HG03575 (cell line): Measurements from ENCODE around the gene SRGAP2C.
"Not testable (repeated sequence)": the region's sequence is repeated elsewhere in the genome, so short reads cannot be mapped to it uniquely, and the experiment has no call there.

Experiments used
- ATAC-seq: cut with Tn5 transposase; IDR thresholded peaks from one replicate; pipeline ENCODE4 v1.9.1; 2021; ENCODE audit not compliant: unreplicated experiment, insufficient number of reproducible peaks, low FRiP score; ENCODE audit errors: extremely low read depth

Gene SRGAP2C

GRCh38 chr1:121267072-121267471, 82.3 kb downstream of the SRGAP2C start:
- not testable (repeated sequence) for ATAC-seq

GRCh38 chr1:121269309-121269708, 84.5 kb downstream of the SRGAP2C start:
- ATAC-seq, result not testable (repeated sequence)

DNA sequence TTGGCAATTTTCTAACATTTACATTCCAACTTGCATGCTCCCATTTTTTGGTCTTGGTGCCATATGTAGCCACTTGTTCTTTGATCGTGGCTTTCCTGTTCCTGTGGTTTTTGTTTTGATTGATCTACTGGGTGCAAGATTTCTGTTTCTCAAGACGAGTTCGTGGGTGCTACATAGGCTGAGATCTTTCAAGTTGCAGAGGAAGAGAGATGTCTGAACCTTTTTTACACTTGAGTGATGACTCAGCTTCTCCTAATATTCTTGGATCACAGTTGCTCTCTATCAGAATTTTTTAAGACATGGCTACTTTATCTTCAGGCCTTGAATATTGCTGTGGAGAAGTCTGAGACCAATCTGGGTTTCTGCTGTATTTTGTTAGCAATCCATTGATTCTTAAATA, 85.2 kb downstream of the SRGAP2C start:
- not testable (repeated sequence) for ATAC-seq

DNA sequence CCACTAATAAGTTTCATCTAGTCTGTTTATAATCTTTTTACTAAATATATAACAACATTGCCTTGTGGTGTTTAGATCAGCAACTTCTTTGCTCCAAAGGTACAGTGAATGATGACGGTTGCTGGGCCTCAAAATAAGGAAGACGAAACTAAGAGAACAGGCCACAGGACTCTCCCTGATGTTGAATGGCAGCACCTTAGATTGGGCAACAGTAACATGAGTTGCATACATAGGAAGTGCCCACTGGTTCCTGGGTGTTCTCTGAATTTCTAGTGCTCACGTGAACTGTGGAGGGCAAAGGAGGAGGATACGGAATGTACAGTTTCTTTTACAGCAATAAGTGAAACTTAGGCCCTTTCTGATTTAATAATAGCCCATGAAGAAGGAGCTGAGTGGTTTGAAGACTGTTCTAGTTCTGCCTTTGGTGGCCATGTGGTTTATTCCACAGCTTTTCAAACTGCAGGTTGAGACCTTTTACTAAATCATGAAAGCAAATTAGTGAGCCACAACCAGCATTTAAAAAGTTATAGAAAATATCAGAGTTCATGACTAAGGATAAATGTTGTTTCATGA, 86.5 kb downstream of the SRGAP2C start:
- ATAC-seq, result not testable (repeated sequence)

GRCh38 chr1:121275435-121275834, 90.7 kb downstream of the SRGAP2C start:
- not testable (repeated sequence) for ATAC-seq

DNA sequence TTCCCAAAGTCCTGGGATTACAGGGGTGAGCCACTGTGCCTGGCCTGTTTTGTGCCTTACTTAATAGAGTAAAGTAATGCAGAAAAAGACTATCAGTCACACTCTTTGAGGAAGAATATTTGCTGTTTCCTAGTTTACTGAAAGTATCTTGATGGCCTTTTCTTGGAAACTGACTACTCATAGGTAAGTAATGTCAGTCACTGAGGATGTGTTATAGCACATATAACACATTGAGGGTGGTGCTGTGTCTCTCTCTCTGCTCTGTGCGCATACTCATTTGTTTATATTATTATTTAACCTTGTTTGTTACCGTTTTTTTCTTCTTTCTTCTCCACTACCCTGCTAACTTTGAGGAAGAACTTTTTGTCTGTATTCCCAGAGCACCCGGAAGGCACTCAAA, 93.4 kb downstream of the SRGAP2C start:
- not testable (repeated sequence) for ATAC-seq

DNA sequence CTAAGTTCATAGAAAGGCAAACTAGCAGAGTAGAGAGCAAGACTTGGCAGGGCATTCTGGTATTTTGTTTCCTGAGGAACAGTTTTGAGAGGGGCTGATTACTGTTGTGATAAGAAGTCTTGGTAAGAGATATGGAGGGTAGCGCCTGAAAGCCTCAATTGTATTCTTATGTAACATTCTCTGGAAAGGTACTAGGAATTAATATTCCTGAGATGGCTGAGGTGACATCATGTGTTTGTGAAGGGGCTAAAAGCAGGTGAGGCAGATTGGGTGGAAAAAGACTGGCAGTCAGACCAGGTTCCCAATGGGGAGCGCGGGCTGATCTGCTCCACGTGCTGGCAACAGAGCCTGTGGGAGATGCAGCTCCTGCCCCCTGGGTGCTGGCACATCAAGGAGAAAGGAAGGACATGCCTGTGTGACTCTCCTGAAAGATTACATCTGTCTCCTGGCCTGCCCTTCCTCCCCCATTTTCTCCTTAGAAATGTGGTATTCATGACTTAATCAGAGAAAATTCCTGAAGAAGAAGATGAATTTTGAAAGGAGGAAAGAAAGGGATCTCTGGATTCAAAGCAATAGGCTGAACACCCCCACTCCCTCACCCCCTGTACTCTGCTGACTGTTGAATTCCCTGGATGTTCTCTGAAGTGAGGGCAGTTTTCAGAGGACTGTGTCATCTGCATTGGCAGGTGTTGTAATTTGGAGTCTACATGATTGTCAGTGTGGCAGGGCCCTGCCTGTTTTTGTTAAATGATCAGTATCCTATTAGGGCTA, 94.2 kb downstream of the SRGAP2C start:
- ATAC-seq, result not testable (repeated sequence)

DNA sequence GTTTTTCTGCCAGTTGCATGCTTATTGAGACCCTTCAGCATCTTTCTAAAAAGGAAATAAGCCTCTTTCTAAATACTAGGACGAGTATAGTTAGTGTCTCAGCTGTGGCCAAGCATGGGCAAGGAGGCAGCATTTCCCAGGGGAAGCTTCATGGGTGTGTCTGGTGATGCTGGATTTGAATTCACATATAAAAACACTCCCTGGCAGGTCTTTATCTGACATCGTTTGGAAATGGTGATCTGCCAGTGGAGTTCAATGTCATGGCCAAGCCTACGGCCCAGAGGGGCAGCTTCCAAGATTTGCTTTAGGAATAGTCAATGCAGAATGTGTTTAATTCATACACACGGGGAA, 94.7 kb downstream of the SRGAP2C start:
- not testable (repeated sequence) for ATAC-seq

DNA sequence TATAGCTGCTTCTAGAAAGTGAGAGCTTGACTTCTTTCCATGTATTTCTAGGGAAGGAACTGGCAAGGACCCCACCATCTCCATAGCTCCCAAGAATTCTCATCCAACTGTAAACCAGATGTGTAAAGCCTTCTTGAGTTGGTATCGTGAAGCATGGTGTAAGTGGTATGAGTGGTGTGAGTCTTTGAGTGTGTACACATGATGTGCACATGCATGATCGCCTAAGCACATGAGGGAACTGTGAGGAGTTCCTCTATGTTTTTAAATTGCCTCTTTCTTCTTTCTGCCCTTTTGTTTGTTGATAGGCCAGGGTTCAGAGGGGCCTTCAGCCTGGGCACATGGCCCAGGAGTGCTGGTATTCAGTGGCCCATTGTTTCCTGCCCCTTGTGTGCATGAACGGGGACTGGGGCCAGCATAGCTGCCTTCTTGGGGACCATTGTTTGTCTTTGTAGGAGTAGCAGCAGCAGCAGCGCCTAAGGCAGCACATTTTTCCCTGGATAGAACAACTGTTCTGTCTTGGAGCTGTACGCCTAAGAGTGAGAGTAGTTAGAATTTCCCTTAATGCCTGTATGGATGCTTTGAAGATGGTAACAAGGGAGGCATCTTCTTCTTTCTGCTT, 96.0 kb downstream of the SRGAP2C start:
- ATAC-seq, result not testable (repeated sequence)

DNA sequence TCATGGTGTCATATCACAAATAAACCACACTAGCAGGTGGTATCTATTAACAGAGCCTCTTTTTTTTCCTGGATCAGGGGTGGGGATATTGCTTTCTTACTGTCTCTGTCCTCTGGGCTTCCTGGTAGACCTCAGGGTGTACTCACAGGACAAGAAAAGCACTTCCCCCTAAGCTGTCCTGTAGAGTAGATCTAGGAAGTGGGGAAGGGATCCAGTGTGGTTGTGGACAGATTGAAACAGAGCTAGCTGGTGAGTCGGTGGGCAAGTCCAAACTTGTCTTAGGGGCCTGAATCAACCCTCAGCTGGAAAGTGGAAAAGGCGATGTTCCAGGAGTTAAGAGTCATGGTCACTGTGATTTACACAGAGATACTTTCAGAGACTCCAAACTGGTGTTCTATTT, 96.7 kb downstream of the SRGAP2C start:
- ATAC-seq, result not testable (repeated sequence)

DNA sequence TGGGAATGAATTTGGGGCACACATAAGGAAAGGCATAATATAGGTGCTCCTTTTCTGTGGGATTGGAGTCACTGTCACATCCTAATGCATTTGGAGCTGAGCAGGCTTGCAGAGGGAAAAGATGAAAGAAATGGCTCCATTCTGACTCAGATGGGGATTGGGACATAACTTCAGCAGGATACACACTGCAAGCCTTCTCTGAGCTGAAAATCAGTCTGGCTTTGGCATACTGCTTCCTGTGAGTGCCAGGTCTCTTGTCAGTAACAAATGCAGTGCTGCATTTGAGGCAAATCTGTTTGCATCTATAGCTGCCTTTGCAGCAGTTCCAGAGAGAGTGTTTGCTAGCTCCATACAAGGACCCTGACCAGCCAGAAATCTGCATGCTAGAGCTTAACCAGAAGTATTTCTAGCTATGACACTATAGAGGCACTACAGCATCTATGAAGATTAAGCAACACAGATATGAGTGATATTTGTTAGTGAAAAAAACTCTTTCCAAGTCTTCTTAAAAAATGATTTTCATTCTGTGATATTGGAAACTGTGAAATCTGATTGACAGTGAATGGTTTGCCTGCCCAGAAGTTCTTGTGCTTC, 98.9 kb downstream of the SRGAP2C start:
- not testable (repeated sequence) for ATAC-seq

DNA sequence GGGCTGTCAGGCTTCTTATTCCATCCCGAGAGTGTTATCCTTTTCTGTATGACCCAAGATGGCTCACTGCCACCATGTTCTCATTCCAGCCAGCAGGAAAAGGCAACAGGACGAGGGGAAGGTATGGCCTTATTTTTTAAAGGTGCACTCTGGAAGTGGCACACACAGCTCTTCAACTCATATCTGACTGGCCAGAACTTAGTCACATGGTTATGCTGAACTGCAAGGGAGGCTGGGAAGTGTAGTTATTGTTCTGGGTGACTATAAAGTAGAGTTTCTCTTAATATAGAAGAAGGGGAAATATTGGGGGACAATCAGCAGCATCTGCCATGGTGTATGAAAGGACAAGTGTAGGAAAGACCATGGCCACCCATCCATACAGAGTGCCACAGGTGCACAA, 107.8 kb downstream of the SRGAP2C start:
- not testable (repeated sequence) for ATAC-seq

GRCh38 chr1:121293263-121294204, 108.8 kb downstream of the SRGAP2C start:
- ATAC-seq, result not testable (repeated sequence)

DNA sequence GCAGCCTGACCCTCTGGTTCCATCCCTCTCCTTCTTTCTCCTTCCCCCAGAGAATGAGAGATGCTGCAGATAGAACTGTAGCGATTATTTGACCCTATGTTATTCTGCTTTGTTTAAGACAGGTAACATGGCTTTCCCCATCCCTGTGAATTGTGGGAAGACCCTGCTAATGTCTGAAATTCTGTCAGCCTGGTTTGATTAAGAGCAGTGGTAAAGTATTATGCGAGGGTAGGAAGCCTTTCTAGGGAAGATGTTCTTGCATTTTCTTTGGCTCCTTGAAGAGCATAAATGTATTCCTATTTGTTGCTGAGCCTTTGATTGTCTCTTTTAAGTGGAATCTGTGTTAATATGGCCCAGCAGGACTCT, 109.4 kb downstream of the SRGAP2C start:
- not testable (repeated sequence) for ATAC-seq

DNA sequence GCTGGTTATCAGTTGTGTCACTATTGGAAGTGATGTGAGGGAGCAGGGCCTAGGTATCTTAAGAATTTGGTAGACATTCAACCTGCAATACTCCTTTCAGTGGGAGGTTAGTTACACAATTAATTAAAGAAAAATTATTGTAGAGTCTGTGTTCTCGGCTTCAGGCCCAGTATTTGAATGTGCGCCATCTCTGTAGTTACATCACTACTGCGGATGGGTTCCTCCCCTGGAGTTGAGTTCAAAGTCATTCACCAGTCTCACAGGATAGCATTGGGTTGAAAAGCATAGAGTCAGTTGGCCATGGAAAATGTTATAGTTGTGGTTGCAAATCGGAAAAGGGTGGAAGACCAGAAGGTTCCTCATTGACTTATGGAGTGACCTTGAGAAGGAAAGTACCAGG, 111.8 kb downstream of the SRGAP2C start:
- ATAC-seq, result not testable (repeated sequence)

GRCh38 chr1:121298529-121298928, 113.8 kb downstream of the SRGAP2C start:
- ATAC-seq, result not testable (repeated sequence)

GRCh38 chr1:121299514-121300149, 114.9 kb downstream of the SRGAP2C start:
- not testable (repeated sequence) for ATAC-seq

DNA sequence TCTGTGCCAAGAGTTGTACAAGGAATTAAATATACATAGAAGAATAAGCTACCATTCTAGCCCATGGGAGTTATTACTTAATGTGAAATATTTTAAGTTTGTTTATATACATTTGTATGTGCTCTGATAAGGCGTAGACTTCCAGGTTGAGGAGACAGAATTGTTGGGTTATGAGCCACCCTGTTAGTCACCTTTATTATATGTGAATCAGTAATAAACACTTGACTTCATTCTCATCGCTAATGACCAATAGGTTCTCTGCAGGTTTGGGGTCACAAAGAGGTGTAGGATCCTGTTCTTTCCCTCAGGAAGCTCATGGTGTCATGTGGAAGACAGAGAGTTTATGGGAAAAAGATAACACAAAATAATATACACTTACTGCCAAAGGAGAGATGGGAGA, 117.1 kb downstream of the SRGAP2C start:
- ATAC-seq, result not testable (repeated sequence)
